NCI-H2081 treated with DMSO at 0.1 percent for 48 hours (cell line): ENCODE measurements around the gene ANKRD12.

Experiments used
- DNase-seq: peaks from one replicate; lab custom pipeline; 2025; lab: John Stamatoyannopoulos, UW

Gene ANKRD12

DNA sequence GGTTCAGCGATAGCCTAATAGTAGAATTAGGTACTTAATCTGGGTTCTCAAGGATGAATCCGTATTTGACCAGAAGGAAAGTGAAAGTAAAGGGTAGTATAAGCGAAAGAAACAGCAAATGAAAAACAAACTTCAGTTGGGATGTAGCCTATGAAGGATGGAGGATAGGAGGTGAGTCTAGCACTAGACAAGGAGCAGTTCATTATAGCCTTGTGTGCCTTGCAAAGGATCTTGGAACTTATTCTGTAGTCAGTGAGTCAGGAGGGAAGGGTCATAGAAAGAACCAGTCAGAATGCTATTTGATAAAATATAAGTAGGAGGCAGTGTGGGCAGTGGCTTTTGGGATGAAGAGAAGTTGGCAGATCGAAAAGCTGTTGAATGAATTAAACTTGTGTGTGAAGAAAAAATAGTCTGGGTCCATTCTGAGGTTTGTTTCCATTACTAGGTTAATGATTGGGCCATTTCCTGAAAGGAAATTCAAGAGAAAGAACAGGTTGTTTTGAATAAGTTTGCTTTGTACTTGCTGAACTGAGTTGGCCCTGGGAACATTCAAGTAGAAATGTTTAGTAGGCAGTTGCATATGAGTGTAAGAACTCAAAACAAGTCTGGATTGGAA lies 48.5 kb downstream of the ANKRD12 start:
- DNase-seq, result no peak

DNA sequence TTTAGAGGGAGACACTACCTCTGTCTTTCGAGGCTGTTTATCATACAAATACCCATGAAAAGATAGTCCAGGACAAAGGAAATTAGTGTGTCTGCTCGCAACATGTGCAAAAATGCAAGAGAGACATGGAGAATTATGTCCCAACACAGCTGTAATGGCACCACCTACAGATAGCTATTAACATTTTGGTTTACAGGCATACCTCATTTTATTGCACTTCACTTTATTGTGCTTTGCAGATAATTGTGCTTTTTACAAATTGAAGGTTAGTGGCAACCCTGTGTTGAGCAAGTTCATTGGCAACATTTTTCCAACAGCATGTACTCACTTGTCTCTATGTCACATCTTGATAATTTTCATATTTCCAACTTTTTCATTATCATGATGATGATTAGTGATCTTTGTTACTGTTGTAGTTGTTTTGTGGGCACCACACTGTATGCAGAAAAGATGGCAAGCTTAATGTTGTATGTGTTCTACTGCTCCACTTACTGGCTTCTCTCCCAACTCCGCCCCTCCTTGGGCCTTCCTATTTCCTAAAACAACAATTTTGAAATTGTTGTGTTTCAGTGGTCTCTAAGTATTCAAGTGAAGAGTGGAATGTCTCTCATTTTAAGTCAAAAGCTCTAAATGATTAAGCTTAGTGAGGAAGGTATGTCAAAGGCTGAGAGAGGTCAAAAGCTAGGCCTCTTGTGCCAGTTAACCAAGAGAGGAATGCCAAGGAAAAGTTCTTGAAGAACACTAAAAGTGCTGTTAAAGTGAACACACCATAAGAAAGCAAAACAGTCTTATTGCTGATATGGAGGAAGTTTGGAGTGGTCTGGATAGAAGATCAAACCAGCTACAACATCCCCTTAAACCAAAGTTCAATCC lies 52.0 kb downstream of the ANKRD12 start:
- DNase-seq, result no peak

- DNase-seq, result no peak
Measured at GRCh38 chr18:9189491-9189890, 52.9 kb downstream of the ANKRD12 start.

DNA sequence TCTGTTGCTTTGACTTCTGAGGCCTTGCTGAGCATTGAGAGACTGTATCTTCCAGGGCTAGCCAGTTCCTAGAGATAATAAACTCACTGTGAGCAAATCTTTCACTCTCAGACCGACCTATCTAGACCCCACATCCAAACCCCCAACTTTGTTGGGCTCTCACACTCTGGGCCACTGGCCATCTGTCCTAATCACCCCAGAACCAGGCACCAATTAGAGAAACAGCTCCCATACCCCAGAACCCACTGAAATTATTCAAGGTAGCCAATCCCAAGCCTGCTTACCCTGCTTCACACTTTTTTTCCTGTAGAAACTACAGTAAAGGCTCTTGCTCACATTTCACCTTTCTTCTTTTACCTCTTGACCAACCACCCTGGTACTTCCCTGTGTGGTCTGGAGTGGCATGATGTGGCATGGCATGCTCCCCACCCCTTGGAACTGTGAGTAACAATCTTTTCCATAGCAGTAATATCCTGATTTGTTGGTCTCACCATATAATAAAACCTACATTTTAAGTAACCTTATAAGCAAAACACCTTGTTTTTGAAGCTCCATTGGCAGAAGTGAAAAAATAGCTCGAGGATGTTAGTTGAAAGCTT lies 55.2 kb downstream of the ANKRD12 start:
- DNase-seq, result no peak

- no peak for DNase-seq
Measured at GRCh38 chr18:9193031-9193430, 56.5 kb downstream of the ANKRD12 start.

DNA sequence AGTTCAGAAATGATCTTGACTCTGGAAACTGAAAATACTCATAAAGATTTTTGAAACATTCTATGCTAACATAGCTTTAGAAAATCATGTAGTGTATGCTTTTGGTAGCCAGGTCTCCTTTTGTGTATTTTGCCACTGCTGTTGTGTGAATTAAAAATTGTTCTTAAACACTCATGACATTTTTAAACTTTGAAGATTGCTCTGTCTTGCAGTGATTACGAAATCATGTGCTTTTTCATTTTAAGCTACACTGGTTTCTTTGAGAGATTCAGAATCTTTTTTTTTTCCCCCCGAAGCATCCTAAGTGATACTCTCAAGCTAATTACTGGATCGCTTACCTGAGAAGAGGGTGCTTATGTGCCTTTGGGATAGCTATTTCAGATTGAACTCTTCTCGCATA lies 60.0 kb downstream of the ANKRD12 start:
- DNase-seq, result no peak

DNA sequence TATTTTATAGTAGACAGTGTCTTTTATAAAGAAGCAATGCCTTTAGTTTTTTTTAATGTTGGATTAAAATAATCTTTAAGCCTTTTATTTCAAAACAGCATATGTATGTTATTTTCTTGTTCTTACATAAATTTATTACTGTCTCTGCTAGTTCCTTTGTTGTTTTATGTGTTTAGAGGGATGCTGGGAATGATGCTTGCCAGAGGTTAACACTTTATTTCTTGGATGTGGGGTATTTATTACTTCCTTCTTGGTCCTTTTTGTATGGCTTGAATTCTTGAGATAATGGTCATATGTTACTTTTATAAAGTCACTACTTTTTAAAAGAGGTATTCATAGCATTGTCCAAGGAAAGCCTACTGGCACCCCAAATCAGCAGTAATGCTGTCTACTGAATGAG lies 63.1 kb downstream of the ANKRD12 start:
- DNase-seq, result no peak

DNA sequence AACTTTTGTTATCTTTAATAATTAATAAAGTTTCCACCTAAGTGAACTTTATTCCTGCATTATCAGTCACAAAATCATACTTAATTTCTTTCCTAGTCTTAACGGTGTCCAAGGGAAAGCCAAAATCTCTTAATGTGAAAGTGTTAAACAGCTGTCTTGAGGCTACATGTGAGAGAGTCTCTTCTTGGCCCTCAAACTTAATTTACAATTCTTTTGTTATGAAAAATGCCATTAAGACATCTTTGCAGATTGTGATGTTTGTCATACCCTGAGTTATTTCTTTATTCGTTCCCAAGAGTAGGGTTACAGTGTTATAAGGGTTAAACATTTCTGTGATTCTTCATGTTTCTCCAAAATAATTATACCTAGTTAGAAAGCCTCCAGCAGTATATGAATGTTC lies 64.6 kb downstream of the ANKRD12 start:
- no peak for DNase-seq

DNA sequence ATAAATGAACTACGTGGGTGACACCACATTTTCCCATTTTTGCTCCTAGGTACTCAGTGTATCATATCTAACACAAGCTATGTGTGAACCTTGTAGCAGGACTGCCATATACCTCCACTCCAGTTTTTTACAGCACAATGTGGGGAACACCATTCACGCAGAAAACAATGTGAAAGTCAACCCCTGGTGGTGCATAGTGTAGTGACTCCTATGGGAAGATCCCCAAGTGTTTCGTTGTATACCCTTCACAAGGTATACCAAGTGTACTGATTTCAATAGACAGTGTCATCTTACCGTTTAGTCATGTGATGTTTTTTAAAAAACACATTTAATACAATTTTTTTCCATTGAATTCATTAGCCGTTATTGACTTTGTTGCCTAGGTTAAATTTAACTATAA lies 68.1 kb downstream of the ANKRD12 start:
- no peak for DNase-seq

GRCh38 chr18:9206421-9206820 lies 69.8 kb downstream of the ANKRD12 start:
- no peak for DNase-seq

- no peak for DNase-seq
Measured at GRCh38 chr18:9209279-9209678, 72.7 kb downstream of the ANKRD12 start.

- DNase-seq, result no peak
Measured at GRCh38 chr18:9210966-9211365, 74.4 kb downstream of the ANKRD12 start.

DNA sequence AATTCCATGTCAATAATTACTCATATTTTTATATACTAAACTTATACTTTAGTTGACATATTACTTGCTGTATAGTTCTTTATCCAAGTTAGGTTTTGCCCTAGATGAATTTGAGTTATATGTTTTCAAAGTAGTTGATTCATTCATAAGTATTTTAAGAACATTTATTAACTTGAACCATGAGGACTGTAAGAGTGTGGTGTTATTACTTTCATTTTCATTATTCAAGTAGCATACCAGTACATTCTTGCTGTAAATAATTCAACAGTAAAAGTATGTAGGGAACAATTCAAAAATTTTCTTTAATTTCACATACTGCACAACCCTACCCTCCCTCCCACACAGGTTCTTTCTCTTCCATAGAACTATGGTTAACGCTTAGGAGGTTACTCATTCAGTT lies 75.4 kb downstream of the ANKRD12 start:
- no peak for DNase-seq

DNA sequence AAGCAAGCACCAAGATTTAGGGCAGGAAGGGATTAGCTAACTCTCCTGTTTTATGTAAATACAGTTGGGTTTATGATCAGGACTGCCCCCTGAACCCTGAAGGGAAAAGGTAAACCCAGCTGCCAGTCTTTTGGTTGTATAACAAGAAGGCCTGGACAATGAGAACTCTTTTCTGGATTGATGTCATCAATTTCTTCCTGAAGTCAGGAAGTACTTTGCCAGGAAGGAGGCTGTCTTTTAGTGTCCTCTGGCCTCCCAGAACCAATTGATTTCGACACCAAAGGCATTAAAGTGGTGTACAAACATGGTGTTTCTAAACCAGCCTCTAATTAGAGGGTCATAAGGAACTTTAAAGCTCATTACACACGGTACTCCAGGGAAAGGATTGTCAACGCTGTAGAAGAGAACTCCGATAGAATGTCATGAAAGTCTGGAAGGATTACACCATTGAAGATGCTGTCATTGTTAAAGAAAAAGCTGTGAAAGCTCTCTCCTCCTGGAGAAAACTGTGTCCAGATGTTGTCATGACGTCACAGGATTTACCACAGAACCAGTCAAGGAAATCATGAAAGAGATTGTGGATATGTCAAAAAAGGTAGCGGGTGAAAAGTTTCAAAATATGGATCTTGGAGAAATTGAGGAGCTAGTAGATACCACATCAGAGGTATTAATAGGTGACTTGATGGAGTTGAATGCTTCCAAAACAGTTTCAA lies 78.8 kb downstream of the ANKRD12 start:
- no peak for DNase-seq

- no peak for DNase-seq
Measured at GRCh38 chr18:9216459-9216858, 79.9 kb downstream of the ANKRD12 start.

DNA sequence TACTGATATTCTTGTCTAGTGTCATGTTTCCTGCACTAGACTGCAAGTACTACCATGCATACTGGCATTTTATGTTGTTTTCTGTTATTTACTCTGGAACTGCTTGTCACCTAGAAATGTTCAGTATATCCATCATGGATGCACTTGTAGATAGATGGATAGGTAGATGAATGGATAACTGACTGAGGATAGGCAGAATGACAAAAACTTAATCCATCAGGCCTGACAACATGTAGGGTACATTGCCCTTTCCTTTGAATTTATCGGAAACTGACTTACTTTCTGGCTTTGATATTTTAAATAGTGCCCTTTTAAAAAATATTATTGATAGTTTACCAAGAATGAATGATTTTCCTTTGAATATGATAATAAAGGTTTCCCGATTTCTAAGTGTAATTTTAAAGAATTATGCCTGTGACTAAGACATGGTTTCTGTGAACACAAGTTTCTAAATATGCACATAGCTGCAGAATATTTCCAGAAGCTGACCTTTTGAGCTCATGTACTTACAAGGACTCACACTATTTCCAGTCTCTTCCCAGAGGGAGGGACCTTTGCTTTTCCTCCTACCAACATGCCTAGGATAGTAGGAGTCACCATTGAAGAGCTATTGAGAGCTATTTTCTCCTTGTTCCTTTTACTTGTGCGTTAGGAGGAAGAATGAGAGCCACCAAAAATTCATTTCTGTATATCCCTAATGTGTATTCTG lies 81.3 kb downstream of the ANKRD12 start:
- no peak for DNase-seq

- no peak for DNase-seq
Measured at GRCh38 chr18:9221040-9221439, 84.5 kb downstream of the ANKRD12 start.

GRCh38 chr18:9221661-9222060 lies 85.1 kb downstream of the ANKRD12 start:
- no peak for DNase-seq

DNA sequence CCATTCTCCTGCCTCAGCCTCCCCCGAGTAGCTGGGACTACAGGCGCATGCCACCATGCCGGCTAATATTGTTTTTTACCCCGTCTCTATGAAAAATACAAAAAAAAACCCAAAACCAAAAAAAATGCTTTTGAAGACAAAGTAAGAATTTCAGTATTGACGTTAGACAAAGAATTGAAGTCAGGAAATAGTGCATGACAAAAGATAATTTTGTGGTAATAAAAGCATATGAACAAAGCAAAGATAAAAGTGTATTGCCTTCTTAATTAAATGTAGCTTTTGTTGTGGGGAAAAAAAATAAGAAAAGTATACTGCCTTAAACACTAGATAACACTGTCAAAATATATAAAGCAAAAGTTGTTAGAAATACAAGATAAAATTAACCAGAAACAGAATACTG lies 86.8 kb downstream of the ANKRD12 start:
- no peak for DNase-seq

DNA sequence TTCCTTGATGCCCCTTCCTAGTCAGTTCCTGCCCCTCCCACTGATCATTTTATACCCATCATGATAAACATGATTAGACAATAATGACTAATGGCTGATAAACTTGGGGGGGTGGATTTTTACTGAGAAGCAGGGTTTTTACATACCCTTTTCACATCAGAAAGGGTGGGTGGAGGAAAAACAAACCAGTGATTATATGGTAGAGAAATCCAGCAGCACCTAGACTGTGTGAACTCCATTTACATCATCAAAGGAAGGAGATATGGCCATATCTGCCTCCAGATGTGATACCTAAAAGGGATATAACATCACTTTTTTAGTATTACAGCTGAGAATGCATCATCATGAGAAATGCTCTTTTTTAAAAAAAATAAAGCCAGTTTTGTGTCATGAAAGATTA lies 89.9 kb downstream of the ANKRD12 start:
- no peak for DNase-seq

DNA sequence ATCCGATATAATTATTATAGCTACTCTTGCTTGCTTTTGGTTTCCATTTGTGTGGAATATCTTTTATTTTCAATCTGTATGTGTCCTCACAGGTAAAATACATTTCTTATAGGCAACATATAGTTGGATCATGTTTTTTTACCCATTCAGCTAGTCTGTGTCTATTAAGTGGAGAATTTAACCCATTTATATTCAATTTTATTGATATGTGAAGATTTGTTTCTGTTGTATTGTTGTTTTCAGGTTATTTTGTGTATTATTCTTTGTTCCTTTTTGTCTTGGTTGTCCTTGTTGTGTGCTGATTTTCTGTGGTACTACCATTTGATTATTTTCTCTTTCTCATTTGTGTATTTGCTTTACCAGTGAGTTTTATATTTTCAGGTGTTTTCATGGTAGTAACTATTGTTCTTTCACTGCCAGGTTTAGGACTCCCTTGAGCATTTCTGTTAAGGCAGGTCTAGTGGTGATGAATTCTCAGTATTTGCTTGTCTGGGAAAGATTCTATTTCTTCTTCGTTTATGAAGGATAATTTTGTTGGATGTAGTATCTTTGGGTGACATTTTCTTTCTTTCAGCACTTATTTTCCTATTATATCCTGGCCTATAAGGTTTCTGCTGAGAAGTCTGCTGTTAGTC lies 95.4 kb downstream of the ANKRD12 start:
- no peak for DNase-seq

DNA sequence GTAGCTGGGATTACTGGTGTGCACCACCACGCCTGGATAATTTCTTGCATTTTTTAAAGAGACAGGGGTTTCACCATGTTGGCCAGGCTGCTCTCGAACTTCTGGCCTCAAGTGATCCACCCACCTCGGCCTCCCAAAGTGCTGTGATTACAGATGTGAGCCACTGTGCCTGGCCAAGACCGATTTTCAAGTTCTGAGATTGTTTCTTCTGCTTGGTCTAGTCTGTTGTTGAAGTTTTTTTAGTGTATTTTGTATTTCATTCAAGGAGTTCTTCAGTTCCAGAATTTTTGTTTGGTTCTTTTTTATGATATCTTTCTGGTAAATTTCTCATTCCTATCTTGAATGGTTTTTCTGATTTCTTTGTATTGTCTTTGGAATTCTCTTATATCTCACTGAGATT lies 96.4 kb downstream of the ANKRD12 start:
- no peak for DNase-seq
